ENCODE results near the gene CUBN. TPM values are rescaled to one million over a fixed set of nuclear protein-coding genes. Genes with fewer than 3 reads are reported as not detected.

The CUBN gene
- total and polyA plus RNA-seq, 12 donors, result 0.41 to 9.3 (median 1.3) TPM

DNA sequence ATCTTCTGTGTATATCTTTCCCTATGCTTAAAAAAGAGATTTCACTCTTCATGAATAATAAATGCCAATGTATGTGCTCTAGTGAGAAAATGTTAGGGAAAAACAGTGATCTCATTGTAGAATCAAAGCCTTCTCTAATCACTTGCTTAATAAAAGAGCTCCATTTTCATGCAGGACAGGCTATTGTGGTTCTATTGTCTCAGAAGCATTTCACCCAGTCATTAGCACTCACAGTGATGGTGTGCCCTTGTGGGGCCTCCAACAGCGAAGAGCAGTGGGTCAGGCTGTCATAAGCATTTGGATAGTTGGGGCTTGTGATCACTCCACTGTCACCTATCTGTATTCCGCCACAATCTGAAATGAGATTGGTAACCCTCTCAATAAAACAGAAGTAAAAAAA is 228.5 kb downstream of the CUBN start:
- no peaks in the 10 kb centered on the region for H3K36me3 ChIP-seq (replicated peaks in 1 of 2)
- peaks cover 4% of the 10 kb centered on the region for H3K27me3 ChIP-seq
- no peaks in the 10 kb centered on the region for H3K9me3 ChIP-seq (replicated peaks in 1 of 3)
- H3K27ac ChIP-seq, result no peak overlapping the region
- H3K4me1 ChIP-seq (replicated peaks in 1 of 2), result no peaks in the 10 kb centered on the region
- DNase-seq, result no peak
- intact Hi-C loops (cut with DNase I), result no loop called here
- WGBS, 4 donors, result 49 to 50% (median 50%) methylated on average over 2 of the region's 2 CpGs
- no peak overlapping the region for H3K4me3 ChIP-seq
- TF ChIP-seq POLR2A (IDR thresholded peaks at IDR 0.05) (no peak), CTCF (IDR thresholded peaks at IDR 0.05) (no peak)

GRCh38 chr10:16896993-16897392 is 232.6 kb downstream of the CUBN start:
- no peak for DNase-seq
- Histone ChIP-seq H3K9me3 (replicated peaks in 1 of 3) (no peaks in the 10 kb centered on the region), H3K27me3 (peaks cover 4% of the 10 kb centered on the region), H3K4me1 (replicated peaks in 1 of 2) (peaks cover 0 to 4% of the 10 kb centered on the region in 2 donors), H3K27ac (no peak overlapping the region), H3K36me3 (replicated peaks in 1 of 2) (no peaks in the 10 kb centered on the region), H3K4me3 (no peak overlapping the region)
- TF ChIP-seq POLR2A (IDR thresholded peaks at IDR 0.05), result no peak
- no peak for TF ChIP-seq CTCF (IDR thresholded peaks at IDR 0.05)
- 76 to 88% (median 83%) methylated on average over 3 of the region's 3 CpGs for WGBS, 4 donors
- intact Hi-C loops (cut with DNase I), result no loop called here

DNA sequence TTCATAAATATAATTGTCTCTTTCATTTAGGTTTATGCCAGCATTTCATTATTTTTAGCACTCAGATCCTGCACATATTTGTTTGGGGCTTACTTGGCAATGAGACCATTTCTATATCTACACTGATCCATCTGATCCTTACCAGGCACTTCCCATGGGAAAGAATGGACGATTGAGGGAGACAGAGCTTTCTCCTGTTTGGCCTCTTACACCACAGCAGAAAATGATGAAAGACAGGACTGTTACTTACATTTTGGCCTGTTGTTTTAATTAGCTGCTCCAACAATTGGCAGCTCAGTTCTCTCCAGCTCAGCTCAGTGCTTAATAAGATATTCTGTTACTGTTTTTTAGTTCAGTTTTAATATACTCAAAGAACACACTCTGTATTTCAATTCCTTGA is 234.8 kb downstream of the CUBN start:
- no peak for TF ChIP-seq CTCF (IDR thresholded peaks at IDR 0.05)
- no peak for TF ChIP-seq POLR2A (IDR thresholded peaks at IDR 0.05)
- Histone ChIP-seq H3K4me3 (no peak overlapping the region), H3K9me3 (replicated peaks in 1 of 3) (no peaks in the 10 kb centered on the region), H3K27me3 (peaks cover 4% of the 10 kb centered on the region), H3K36me3 (replicated peaks in 1 of 2) (no peaks in the 10 kb centered on the region), H3K4me1 (replicated peaks in 1 of 2) (peaks cover 0 to 9% of the 10 kb centered on the region in 2 donors), H3K27ac (no peak overlapping the region)
- intact Hi-C loops (cut with DNase I), result no loop called here
- WGBS, 4 donors, result 50 to 80% (median 56%) methylated on average over 1 of the region's 1 CpG
- DNase-seq, result no peak

GRCh38 chr10:16893664-16894063 is 235.9 kb downstream of the CUBN start:
- Histone ChIP-seq H3K9me3 (replicated peaks in 1 of 3) (no peaks in the 10 kb centered on the region), H3K4me3 (no peak overlapping the region), H3K27ac (no peak overlapping the region), H3K4me1 (replicated peaks in 1 of 2) (peaks cover 0 to 9% of the 10 kb centered on the region in 2 donors), H3K27me3 (peaks cover 4% of the 10 kb centered on the region), H3K36me3 (replicated peaks in 1 of 2) (no peaks in the 10 kb centered on the region)
- no peak for DNase-seq
- intact Hi-C loops (cut with DNase I), result no loop called here
- TF ChIP-seq POLR2A (IDR thresholded peaks at IDR 0.05) (no peak), CTCF (IDR thresholded peaks at IDR 0.05) (no peak)
- 82 to 86% (median 84%) methylated on average over 5 of the region's 5 CpGs for WGBS, 4 donors
